GM06990 (cell line): ENCODE data around the gene LRRC9.
"Not testable (repeated sequence)": the region's sequence is repeated elsewhere in the genome, so short reads cannot be mapped to it uniquely, and the experiment has no call there.

Experiments
- DNase-seq: peaks from one replicate; pipeline ENCODE4 v3.0.0-alpha.2; 2011; ENCODE audit not compliant: insufficient read length; ENCODE audit errors: extremely low read depth
- H3K27me3 ChIP-seq: replicated peaks from 2 replicates; pipeline ENCODE4 v1.6.0; 2011; ENCODE audit warnings: low read length; ENCODE audit not compliant: control insufficient read depth, insufficient read depth
- H3K36me3 ChIP-seq: 2 replicates; pipeline ENCODE4 v1.5.1; 2011; ENCODE audit warnings: low read length; ENCODE audit not compliant: control insufficient read depth, insufficient read depth
- H3K4me3 ChIP-seq: replicated peaks from 2 replicates; pipeline ENCODE4 v1.5.1; 2011; ENCODE audit warnings: low read depth, mild to moderate bottlenecking, control low read depth, low read length
- CTCF ChIP-seq: IDR thresholded peaks from 2 replicates; pipeline ENCODE4 v1.5.1; 2011; ENCODE audit warnings: low read length, control low read depth, mild to moderate bottlenecking, inconsistent platforms; ENCODE audit not compliant: insufficient read depth, poor library complexity, severe bottlenecking

LRRC9 gene

GRCh38 chr14:60095231-60095630, 175.3 kb downstream of the LRRC9 start:
- no peak for DNase-seq
- TF ChIP-seq CTCF = no peak
- Histone ChIP-seq H3K36me3 (no peaks in the 10 kb centered on the region), H3K27me3 (no peaks in the 10 kb centered on the region), H3K4me3 (no peak overlapping the region)

GRCh38 chr14:60095781-60096450, 176.0 kb downstream of the LRRC9 start:
- no peak for TF ChIP-seq CTCF
- no peak for DNase-seq
- Histone ChIP-seq H3K36me3 (no peaks in the 10 kb centered on the region), H3K4me3 (no peak overlapping the region), H3K27me3 (no peaks in the 10 kb centered on the region)

GRCh38 chr14:60097974-60098373, 178.0 kb downstream of the LRRC9 start:
- DNase-seq = no peak
- no peak for TF ChIP-seq CTCF
- Histone ChIP-seq H3K4me3 (no peak overlapping the region), H3K27me3 (no peaks in the 10 kb centered on the region), H3K36me3 (no peaks in the 10 kb centered on the region)

GRCh38 chr14:60099855-60100254, 179.9 kb downstream of the LRRC9 start:
- not testable (repeated sequence) for H3K27me3 ChIP-seq, H3K4me3 ChIP-seq, DNase-seq, H3K36me3 ChIP-seq

- TF ChIP-seq CTCF = no peak
- H3K27me3 ChIP-seq = no peaks in the 10 kb centered on the region
- H3K36me3 ChIP-seq = no peaks in the 10 kb centered on the region
- H3K4me3 ChIP-seq = no peak overlapping the region
- no peak for DNase-seq
Measured at GRCh38 chr14:60101786-60102185, 181.8 kb downstream of the LRRC9 start.

- Histone ChIP-seq H3K27me3 (no peaks in the 10 kb centered on the region), H3K36me3 (no peaks in the 10 kb centered on the region), H3K4me3 (no peak overlapping the region)
- TF ChIP-seq CTCF = no peak
- DNase-seq = no peak
Measured at GRCh38 chr14:60102389-60102788, 182.4 kb downstream of the LRRC9 start.
